Spleen (tissue), 7 donors: ENCODE data around the gene TRMT1.

ENCODE experiments used
- POLR2A ChIP-seq, 3 donors: fragments of 450-650 bp; IDR thresholded peaks; one replicate each; pipeline ENCODE4 v1.5.1; 2017; ENCODE audit warnings: antibody characterized with exemption in 3 of 3, mild to moderate bottlenecking in 1 of 3
- TF ChIP-seq, protein P1 (sequence below), 11 experiments: fragments of 200-600 bp in 7 of 11; fragments of 450-650 bp in 4 of 11; sonication (generic) in 4 of 11; IDR thresholded peaks in 8 of 11; conservative IDR thresholded peaks in 3 of 11; 1 replicate in 7 of 11; 2 replicates in 4 of 11; pipeline versions ENCODE4 v1.4.0 to v1.8.0; 2016 to 2021; ENCODE audit warnings: antibody characterized with exemption in 11 of 11, inconsistent platforms in 4 of 11, mild to moderate bottlenecking in 1 of 11
- donor health status: DM: no; HTN: no; CAD: no; lungs with moderate emphysema.
- donor health status: DM: no; HTN: no; CAD: no.
- donor health status: DM: no; HTN: no; CAD: no.

DNA sequence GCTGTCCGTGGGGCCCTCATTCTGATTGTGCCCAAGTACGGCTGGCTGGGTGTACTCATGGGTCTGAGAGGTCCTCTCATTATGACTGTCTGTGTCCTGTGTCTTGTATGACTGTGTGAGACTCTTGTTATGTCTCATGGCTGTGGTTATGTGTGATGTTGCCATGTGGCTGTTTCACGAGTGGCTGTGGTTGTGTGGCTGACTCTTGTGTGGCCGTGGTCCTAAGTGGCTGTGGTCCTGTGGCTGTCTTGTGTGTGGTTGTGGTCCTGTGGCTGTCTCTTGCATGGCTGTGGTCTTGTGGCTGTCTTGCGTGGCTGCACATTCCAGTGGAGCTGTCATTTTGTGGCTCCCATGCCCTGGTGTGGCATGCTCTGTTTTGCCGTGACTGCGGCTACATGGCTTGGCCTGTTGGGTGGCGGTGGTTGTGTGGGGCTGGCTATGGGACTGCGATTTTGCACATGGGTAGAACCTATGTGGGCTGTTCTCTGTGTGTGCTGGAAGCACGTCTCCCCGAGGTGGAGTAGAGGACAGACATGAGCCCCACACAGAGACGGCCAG, 16.4 kb downstream of the TRMT1 start:
- TF ChIP-seq POLR2A (IDR thresholded peaks at IDR 0.05): no peak
- TF ChIP-seq, protein P1, sequence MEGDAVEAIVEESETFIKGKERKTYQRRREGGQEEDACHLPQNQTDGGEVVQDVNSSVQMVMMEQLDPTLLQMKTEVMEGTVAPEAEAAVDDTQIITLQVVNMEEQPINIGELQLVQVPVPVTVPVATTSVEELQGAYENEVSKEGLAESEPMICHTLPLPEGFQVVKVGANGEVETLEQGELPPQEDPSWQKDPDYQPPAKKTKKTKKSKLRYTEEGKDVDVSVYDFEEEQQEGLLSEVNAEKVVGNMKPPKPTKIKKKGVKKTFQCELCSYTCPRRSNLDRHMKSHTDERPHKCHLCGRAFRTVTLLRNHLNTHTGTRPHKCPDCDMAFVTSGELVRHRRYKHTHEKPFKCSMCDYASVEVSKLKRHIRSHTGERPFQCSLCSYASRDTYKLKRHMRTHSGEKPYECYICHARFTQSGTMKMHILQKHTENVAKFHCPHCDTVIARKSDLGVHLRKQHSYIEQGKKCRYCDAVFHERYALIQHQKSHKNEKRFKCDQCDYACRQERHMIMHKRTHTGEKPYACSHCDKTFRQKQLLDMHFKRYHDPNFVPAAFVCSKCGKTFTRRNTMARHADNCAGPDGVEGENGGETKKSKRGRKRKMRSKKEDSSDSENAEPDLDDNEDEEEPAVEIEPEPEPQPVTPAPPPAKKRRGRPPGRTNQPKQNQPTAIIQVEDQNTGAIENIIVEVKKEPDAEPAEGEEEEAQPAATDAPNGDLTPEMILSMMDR (IDR thresholded peaks at IDR 0.05 in 8 of 11, conservative IDR thresholded peaks at IDR 0.05 in 3 of 11): no peak
